Measurements from ENCODE around the gene SQSTM1. TPM values are rescaled to one million over a fixed set of nuclear protein-coding genes. Genes with fewer than 3 reads are reported as not detected.

The SQSTM1 gene
- total and polyA plus RNA-seq, 2 donors (not counting 1 experiment from before 2014, with no cell fraction given) = 72.2 to 400 TPM

DNA sequence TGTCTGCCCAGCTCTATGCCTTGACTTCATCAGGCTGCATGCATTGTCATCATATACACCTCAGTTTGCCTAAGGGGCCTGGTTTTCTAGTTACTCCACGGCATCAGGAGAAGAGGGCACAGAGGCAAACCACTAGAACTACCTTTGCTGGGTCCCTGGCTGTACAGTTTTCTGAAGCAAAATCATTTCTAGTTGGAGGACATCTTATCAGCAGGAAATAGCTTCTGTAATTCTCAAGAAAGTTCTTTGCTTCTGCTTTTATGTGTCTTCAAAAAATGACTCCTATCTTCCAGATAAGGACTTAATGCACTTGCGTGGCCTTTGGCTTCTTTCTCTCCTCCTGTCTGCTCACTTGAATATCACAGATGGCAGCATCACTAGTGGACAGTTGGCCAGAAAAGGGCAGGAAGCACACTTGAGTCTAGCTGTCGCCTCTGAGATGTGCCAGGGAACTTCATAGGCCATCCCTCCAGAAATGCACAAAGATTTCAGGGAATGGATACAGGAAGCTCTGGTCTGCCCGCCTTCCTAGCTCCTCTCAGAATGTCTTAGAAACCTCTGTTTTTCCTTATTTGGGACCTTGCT is 49.3 kb upstream of the SQSTM1 start:
- CTCF ChIA-PET = interaction anchor here (1.5 kb wide), 1 partner anchor 8 kb away, joined by 4 read pairs; no protein-coding TSS in a partner anchor
- whole genome bisulfite sequencing (ENCODE audit: insufficient coverage) = 100% methylated on average over 3 of the region's 4 CpGs
- Mint-ChIP-seq H3K4me1 (peaks cover 7% of the 10 kb centered on the region), H3K4me3 (no peak overlapping the region), H3K27ac (no peak overlapping the region), H3K27me3 (no peaks in the 10 kb centered on the region), H3K9me3 (ENCODE audit: insufficient read depth) (no peaks in the 10 kb centered on the region)
- ATAC-seq (ENCODE audit: low read depth) (no peak), DNase-seq (no peak)
- Histone ChIP-seq H3K4me2 (replicated peaks; ENCODE audit: low read depth, low read length, poor library complexity, severe bottlenecking) (no peak overlapping the region), H3K4me1 (ENCODE audit: control insufficient read depth in 2 of 2, insufficient read depth in 2 of 2, low read length in 2 of 2) (peaks cover 0 to 2% of the 10 kb centered on the region in 2 donors), H3K9me3 (ENCODE audit: control extremely low read depth in 1 of 3, control insufficient read depth in 2 of 3, insufficient read depth in 1 of 3, low read length in 2 of 3) (no peaks in the 10 kb centered on the region), H3K4me3 (ENCODE audit: control extremely low read depth in 1 of 5, extremely low read depth in 1 of 5, insufficient read depth in 1 of 5, low read depth in 2 of 5, low read length in 4 of 5) (no peak overlapping the region), H3K36me3 (replicated peaks in 1 of 2; ENCODE audit: control extremely low read depth in 1 of 2, control insufficient read depth in 1 of 2, extremely low read depth in 1 of 2, insufficient read depth in 2 of 2, low read length in 1 of 2) (peaks cover 3 to 89% of the 10 kb centered on the region in 2 experiments), H3K9ac (ENCODE audit: low read length) (no peak overlapping the region), H3K27me3 (replicated peaks in 1 of 4; ENCODE audit: control extremely low read depth in 1 of 4, control insufficient read depth in 3 of 4, insufficient read depth in 4 of 4, low read length in 3 of 4) (no peaks in the 10 kb centered on the region), H3K27ac (ENCODE audit: low read length in 2 of 2) (no peak overlapping the region), H2AFZ (ENCODE audit: insufficient read depth, low read depth, low read length, poor library complexity, severe bottlenecking) (no peak overlapping the region), H3K79me2 (ENCODE audit: control insufficient read depth, insufficient read depth, low read length) (peaks cover 43% of the 10 kb centered on the region), H4K20me1 (ENCODE audit: control insufficient read depth, insufficient read depth, low read length, poor library complexity, severe bottlenecking) (peaks cover 22% of the 10 kb centered on the region)
- intact Hi-C loops (cut with micrococcal nuclease) = no loop called here
- POLR2A ChIA-PET = no interaction called here
- no peak for TF ChIP-seq EZH2 (IDR thresholded peaks at IDR 0.05; ENCODE audit: borderline replicate concordance, insufficient read depth, low read depth, low read length, poor library complexity, severe bottlenecking)
- TF ChIP-seq, protein P1, sequence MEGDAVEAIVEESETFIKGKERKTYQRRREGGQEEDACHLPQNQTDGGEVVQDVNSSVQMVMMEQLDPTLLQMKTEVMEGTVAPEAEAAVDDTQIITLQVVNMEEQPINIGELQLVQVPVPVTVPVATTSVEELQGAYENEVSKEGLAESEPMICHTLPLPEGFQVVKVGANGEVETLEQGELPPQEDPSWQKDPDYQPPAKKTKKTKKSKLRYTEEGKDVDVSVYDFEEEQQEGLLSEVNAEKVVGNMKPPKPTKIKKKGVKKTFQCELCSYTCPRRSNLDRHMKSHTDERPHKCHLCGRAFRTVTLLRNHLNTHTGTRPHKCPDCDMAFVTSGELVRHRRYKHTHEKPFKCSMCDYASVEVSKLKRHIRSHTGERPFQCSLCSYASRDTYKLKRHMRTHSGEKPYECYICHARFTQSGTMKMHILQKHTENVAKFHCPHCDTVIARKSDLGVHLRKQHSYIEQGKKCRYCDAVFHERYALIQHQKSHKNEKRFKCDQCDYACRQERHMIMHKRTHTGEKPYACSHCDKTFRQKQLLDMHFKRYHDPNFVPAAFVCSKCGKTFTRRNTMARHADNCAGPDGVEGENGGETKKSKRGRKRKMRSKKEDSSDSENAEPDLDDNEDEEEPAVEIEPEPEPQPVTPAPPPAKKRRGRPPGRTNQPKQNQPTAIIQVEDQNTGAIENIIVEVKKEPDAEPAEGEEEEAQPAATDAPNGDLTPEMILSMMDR (IDR thresholded peaks at IDR 0.05) = no peak

DNA sequence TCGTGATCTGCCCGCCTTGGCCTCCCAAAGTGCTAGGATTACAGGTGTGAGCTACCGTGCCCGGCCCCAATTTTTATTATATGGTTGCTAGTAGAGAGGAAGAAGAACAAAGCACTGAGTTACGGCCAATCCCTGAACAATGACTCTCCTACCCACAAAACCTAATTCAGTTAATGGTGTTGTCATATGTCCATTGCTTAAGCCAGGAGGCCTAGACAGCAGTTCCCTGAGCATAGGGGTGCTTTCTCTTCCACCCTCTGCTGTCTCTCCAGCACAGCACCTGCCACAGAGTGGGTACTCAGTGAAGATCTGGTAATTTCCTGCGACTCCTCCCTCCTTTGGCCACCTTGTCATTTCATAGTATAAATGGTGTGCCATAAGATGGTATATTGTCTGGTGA is 48.4 kb upstream of the SQSTM1 start:
- Histone ChIP-seq H3K36me3 (replicated peaks in 1 of 2; ENCODE audit: control extremely low read depth in 1 of 2, control insufficient read depth in 1 of 2, extremely low read depth in 1 of 2, insufficient read depth in 2 of 2, low read length in 1 of 2) (peaks cover 3 to 82% of the 10 kb centered on the region in 2 experiments), H3K4me2 (replicated peaks; ENCODE audit: low read depth, low read length, poor library complexity, severe bottlenecking) (no peak overlapping the region), H3K27ac (ENCODE audit: low read length in 2 of 2) (no peak overlapping the region), H3K4me3 (ENCODE audit: control extremely low read depth in 1 of 5, extremely low read depth in 1 of 5, insufficient read depth in 1 of 5, low read depth in 2 of 5, low read length in 4 of 5) (no peak overlapping the region), H2AFZ (ENCODE audit: insufficient read depth, low read depth, low read length, poor library complexity, severe bottlenecking) (no peak overlapping the region), H3K9ac (ENCODE audit: low read length) (no peak overlapping the region), H3K27me3 (replicated peaks in 1 of 4; ENCODE audit: control extremely low read depth in 1 of 4, control insufficient read depth in 3 of 4, insufficient read depth in 4 of 4, low read length in 3 of 4) (no peaks in the 10 kb centered on the region), H3K9me3 (ENCODE audit: control extremely low read depth in 1 of 3, control insufficient read depth in 2 of 3, insufficient read depth in 1 of 3, low read length in 2 of 3) (no peaks in the 10 kb centered on the region), H3K79me2 (ENCODE audit: control insufficient read depth, insufficient read depth, low read length) (peaks cover 34% of the 10 kb centered on the region), H4K20me1 (ENCODE audit: control insufficient read depth, insufficient read depth, low read length, poor library complexity, severe bottlenecking) (peaks cover 12% of the 10 kb centered on the region), H3K4me1 (ENCODE audit: control insufficient read depth in 2 of 2, insufficient read depth in 2 of 2, low read length in 2 of 2) (no peaks in the 10 kb centered on the region)
- peaks cover 4% of the 10 kb centered on the region for H3K4me1 Mint-ChIP-seq
- no peak overlapping the region for H3K4me3 Mint-ChIP-seq
- H3K9me3 Mint-ChIP-seq (ENCODE audit: insufficient read depth) = no peaks in the 10 kb centered on the region
- POLR2A ChIA-PET = no interaction called here
- DNase-seq = no peak
- no peaks in the 10 kb centered on the region for H3K27me3 Mint-ChIP-seq
- CTCF ChIA-PET = interaction anchor here (1.5 kb wide), 1 partner anchor 9 kb away, joined by 4 read pairs; no protein-coding TSS in a partner anchor
- TF ChIP-seq, protein P1 (IDR thresholded peaks at IDR 0.05) = no peak
- TF ChIP-seq EZH2 (IDR thresholded peaks at IDR 0.05; ENCODE audit: borderline replicate concordance, insufficient read depth, low read depth, low read length, poor library complexity, severe bottlenecking) = no peak
- no peak overlapping the region for H3K27ac Mint-ChIP-seq
- ATAC-seq (ENCODE audit: low read depth) = no peak
- WGBS (ENCODE audit: insufficient coverage) = 100% methylated on average over 1 of the region's 6 CpGs
- intact Hi-C loops (cut with micrococcal nuclease) = no loop called here

Data from B cell (primary cell).